H7 (cell line): ENCODE measurements around the gene MCU. TPM values are rescaled to one million over a fixed set of nuclear protein-coding genes. Genes with fewer than 3 reads are reported as not detected.
"Not testable (repeated sequence)": the region's sequence is repeated elsewhere in the genome, so short reads cannot be mapped to it uniquely, and the experiment has no call there.

ENCODE experiments used
- DNase-seq: peaks from one replicate; pipeline ENCODE4 v3.0.0; 2012
- H3K27me3 ChIP-seq: 2 replicates; pipeline ENCODE4 v1.6.0; 2011; ENCODE audit warnings: mild to moderate bottlenecking, low read length; ENCODE audit not compliant: control insufficient read depth, insufficient read depth
- H3K36me3 ChIP-seq: replicated peaks from 2 replicates; pipeline ENCODE4 v1.5.1; 2011; ENCODE audit warnings: low read length; ENCODE audit not compliant: control insufficient read depth, insufficient read depth
- H3K4me3 ChIP-seq: 2 replicates; pipeline ENCODE4 v1.5.1; 2011; ENCODE audit warnings: low read depth, mild to moderate bottlenecking, control low read depth, low read length, moderate library complexity; ENCODE audit not compliant: insufficient read depth
- total RNA-seq: library from RNA; depleted of rRNA; stranded (reverse); fragments of >200 nt; shearing (Covaris generic); gene quantifications from 2 replicates; pipeline ENCODE4 v1.2.3, GENCODE V29; 2014

MCU gene
- total RNA-seq, 1 experiment from 2014 or later, result 39.5 TPM

DNA sequence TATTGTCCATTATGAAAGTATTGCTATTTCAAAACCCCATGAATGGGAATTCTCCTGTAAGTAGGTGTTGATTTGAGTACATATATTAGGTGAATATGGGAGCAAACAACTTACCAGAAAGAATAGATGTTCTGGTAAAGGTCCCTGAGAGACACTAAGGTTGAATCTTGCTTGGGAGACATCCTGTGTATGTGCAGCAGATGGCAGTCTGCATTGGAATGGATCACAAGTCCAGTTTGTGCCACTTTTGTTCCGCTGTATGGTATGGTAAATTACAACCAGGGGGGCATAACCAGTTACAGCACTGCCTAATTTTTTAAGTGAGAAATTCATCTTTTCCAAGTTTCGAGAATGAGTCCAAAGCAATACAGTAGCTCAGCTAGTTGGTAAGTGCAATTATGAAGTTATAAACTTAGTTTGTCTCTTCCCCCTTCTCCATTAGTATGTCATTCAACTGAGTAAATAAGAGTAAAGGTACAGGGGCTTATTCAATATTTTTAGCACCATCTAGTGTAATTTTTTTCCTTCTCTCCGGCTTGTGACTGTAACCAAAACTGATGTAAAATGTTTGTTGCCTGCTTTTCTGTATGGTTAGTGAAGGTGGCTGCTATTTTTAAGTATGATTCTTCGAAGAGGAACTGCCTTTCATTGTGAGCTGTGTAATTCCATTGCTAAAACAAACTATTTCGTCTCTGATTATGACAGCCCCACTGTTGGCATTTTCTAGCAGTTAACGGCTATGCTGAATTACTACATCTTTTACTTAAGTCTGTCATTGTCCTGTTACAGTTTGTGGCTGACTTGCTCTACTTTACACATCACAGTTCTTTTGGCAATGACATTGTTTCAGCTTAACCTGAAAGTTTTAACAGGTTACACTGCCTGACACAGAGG lies 2.8 kb downstream of the MCU start:
- H3K4me3 ChIP-seq, result no peak overlapping the region

DNA sequence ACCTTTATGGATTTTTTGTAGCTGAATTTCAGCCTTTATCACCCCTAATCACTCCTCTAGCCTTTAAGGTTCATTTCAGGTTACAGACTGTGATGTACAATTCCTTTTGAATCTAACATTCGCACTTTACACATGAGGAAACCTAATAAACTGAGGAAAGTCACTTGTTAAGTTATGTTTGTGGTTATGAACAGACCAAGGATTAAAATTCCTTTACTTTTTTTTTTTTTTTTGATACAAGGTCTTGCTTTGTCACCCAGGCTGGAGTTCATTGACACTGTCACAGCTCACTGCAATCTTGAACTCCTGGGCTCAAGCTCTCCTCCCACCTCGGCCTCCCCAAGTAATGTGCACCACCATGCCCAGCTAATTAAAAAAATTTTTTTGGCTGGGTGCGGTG lies 3.6 kb downstream of the MCU start:
- Histone ChIP-seq H3K4me3 (no peak overlapping the region), H3K36me3 (no peaks in the 10 kb centered on the region), H3K27me3 (no peaks in the 10 kb centered on the region)
- DNase-seq, result no peak

More for the DNA sequence above, 2.8 kb downstream of the MCU start:
- no peak for DNase-seq
- Histone ChIP-seq H3K36me3 (no peaks in the 10 kb centered on the region), H3K27me3 (no peaks in the 10 kb centered on the region)

DNA sequence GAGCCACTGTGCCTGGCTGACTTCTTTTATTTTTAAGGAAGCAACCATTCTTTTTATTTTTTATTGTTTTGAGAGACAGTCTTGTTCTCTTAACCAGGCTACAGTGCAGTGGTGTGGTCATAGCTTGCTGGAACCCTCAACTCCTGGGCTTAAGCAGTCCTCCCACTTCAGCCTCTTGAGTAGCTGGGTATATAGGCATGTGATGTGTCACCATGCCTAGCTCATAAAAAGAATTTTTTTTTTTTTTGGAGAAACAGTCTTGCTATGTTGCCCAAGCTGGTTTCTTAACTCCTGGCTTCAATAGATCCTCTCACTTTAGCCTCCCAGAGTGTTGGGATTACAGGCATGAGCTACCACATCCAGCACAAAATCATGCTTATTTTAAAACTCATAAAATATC lies 5.8 kb downstream of the MCU start:
- no peaks in the 10 kb centered on the region; the same call in 1 of the 2 replicates for H3K36me3 ChIP-seq
- DNase-seq, result no peak
- no peak overlapping the region for H3K4me3 ChIP-seq
- no peaks in the 10 kb centered on the region for H3K27me3 ChIP-seq

DNA sequence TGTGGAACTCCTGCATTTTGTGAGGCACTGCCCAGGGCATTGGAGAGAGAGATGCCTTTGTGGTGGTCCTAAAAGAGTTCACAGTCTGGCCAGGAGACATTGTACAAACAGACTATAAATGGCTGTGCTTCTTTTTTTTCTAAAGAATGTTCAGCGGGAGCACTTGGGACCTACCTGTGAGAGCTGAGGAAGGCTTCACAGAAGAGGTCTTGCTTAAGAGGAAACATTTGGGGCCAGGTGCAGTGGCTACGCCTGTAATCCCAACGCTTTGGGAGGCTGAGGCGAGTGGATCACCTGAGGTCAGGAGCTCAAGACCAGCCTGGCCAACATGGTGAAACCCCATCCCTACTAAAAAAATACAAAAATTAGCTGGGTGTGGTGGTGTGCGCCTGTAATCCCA lies 10.5 kb downstream of the MCU start:
- H3K4me3 ChIP-seq, DNase-seq, H3K36me3 ChIP-seq, H3K27me3 ChIP-seq: not testable (repeated sequence)

DNA sequence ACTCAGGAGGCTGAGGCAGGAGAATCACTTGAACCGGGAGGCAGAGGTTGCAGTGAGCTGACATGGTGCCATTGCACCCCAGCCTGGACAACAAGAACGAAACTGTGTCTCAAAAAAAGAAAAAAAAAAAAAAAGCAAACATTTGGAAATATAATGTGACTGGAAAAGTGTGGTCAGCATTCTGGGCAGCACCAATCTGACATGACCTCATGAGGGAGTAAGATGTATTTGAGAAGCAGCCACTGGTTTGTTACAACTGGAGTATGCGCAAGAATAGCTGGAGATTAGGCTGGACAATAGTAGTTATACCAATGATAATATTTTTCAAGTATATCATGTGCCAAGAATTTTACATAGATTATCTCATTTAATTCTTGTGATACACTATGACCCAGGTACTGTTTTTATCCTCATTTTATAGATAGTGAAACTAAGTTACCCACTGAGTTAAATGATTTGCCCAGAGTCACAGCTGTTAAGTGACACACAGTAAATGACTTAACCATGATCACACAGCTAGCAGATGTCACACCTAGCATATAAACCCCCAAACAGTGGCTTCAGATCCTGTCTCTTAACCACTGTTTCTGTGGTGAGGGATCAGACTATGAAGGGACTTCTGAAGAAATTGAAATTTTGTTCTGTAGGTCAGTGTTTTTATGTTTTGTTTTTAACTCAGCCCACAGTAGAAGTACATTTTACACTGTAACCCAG lies 11.1 kb downstream of the MCU start:
- H3K4me3 ChIP-seq, result no peak overlapping the region
- H3K36me3 ChIP-seq, result no peaks in the 10 kb centered on the region; the same call in 1 of the 2 replicates
- H3K27me3 ChIP-seq, result no peaks in the 10 kb centered on the region
- DNase-seq, result no peak

DNA sequence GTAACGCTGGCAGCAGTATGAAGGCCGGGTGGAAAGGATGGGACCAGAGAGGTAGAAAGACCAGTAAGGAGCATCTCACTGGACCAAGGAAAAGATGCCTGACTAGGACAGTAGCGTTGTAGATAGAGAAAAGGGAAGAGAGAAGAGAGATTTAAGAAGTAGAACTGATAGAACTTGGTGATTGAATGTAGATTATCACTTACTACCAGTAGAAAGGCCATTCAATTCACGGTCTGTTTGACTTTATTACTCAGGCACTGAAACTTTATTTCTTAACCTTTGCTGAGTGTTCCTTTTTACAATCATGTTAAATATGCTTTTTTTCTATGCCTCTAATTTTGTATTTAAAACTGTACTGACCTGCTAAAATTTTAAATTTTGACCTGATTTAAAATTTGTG lies 12.2 kb downstream of the MCU start:
- H3K4me3 ChIP-seq, result no peak overlapping the region
- DNase-seq, result no peak
- H3K27me3 ChIP-seq, result no peaks in the 10 kb centered on the region
- H3K36me3 ChIP-seq, result no peaks in the 10 kb centered on the region; the same call in 1 of the 2 replicates

DNA sequence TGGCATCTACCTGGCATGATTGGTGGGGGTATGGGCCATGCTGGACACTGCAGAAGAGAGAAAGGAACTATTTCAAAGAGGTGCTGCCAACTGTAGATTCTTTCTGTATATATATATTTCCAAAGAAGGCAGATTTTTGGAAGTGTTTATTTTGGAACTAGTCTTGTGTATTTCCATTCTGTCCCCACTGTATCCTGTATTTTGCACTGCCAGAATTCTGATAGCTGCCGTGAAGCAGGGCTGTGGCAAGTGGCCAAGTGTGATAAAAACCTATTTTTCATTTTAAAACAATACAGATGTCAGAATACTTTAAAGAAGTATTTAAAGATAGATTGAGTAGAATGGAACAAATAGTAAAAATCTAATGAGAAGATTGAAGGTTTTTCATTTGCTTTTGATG lies 17.1 kb downstream of the MCU start:
- no peak for DNase-seq
- Histone ChIP-seq H3K27me3 (no peaks in the 10 kb centered on the region), H3K4me3 (no peak overlapping the region), H3K36me3 (no peaks in the 10 kb centered on the region)

DNA sequence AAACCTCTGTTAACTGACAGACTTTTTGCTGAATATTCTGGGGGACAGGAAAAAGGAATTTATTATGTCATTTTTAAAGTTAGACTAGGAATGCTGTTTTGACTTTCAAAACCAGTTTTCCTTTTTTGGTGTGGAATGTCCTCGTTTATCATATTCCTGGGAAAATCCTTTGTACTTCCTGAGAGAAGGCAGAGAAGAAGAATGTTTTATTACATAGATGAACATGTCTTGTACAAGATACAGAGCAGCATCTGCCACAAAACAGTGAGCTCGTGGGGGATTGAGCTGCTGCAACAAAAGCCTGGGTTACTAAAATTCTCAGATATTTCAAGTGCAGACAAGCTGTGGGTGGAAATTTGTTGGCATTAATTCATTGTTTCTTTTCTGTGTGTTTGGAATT lies 20.2 kb downstream of the MCU start:
- Histone ChIP-seq H3K4me3 (no peak overlapping the region), H3K36me3 (no peaks in the 10 kb centered on the region), H3K27me3 (no peaks in the 10 kb centered on the region)
- DNase-seq, result no peak

DNA sequence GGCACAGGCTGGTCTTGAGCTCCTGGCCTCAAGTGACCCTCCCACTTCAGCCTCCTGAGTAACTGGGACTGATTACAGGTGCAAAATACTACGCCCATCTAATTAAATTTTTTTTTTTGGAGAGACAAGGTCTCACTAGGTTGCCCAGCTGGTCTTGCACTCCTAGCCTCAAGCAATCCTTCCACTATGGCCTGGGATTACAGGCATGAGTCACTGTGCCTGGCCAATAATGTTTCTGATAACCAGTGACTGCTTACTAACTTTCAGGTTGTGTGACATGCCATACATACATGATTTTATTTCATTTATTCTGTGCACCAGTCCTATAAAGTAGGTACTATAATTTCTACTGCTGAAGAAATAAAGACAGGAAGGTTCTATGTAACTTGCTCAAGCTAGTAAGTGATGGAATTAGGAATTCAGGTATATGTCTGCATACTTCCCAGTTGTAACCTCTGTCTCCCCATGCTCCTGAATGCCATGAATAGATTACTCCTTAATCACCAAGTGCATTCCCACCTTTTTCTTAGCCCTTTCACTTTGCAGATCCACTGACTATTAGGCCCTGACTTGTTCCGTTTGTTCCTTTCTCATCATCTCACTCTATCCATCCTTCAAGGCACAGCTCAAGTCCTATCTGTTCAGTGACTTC lies 28.1 kb downstream of the MCU start:
- DNase-seq, result peak; percentile 19
- no peaks in the 10 kb centered on the region for H3K36me3 ChIP-seq
- no peaks in the 10 kb centered on the region for H3K27me3 ChIP-seq
- H3K4me3 ChIP-seq, result no peak overlapping the region

DNA sequence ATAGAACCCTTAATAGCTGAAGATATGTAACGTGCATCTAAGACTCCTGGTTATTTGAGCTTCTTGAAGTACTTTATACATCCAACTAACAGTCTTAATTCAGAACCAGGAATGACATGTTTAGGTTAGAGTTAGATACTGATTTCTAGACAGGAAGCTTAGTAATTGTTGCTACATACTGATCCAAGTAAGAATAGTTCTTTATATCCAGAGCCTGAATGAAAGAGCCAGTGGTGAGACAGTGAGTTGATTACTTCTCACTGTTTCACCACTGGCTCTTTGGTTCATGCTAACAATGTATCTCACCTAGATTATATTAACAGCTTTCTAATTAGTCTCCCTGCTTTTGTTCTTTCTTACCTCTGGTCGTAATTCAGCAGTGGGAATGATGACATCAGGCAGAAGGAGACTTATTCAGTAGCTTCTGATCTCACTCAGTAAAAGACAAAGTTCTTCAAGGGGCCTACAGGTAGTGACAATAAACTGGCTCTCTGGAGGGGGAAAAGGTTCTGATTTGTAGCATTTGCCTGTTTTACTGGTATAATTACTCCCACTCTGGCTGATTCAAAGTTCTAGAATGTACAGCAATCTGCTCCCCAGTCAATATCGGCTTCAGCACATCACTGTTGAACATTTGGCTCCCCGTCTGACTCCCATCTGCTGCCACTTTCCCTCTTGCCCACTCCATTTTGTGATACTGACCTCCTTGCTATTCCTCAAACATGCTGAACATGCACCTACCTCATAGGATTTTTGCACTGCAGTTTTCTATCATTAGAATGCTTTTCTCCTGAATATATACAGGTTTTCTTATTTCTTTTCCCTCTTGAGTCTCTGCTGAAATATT lies 29.1 kb downstream of the MCU start:
- Histone ChIP-seq H3K4me3 (no peak overlapping the region), H3K36me3 (no peaks in the 10 kb centered on the region), H3K27me3 (no peaks in the 10 kb centered on the region)
- DNase-seq, result no peak

DNA sequence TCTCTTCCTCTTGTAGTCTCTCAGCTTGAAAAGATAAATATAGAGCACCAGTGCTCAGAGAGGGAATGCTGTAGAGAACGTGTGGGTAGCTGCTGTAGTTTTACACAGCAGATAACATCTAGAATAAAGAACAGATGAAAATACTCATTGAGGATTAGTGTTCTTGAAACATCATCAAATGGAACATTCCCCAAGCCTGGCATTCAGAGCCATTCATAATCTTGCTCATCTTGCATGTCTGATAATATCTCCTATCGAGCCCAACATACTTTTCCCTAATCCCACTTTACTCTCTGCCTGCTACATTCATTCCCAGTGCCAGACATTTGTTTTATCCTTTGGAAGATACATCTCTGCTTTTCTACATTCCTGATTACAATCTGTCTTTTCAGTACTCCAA lies 35.2 kb downstream of the MCU start:
- H3K27me3 ChIP-seq, result no peaks in the 10 kb centered on the region
- DNase-seq, result no peak
- H3K36me3 ChIP-seq, result no peaks in the 10 kb centered on the region
- H3K4me3 ChIP-seq, result no peak overlapping the region

DNA sequence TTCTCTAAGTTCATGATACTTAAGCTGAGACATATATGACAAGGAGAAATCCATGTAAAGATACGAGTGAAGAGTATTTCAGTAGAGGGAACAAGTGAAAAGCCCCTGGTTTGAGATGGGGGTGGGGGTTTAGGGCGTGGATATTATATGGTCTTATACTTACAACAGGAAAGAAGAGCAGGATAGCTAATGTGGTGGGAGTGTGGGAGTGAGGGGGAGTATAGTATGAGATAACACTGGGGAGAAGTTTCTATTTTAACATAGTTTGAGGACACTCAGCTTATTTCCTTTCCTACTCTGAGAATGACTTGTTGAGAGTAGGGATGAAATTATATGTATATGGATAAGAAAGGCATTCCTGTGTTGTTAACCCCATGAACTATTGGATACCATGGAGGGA lies 36.5 kb downstream of the MCU start:
- Histone ChIP-seq H3K4me3 (no peak overlapping the region), H3K36me3 (no peaks in the 10 kb centered on the region), H3K27me3 (no peaks in the 10 kb centered on the region)
- no peak for DNase-seq

DNA sequence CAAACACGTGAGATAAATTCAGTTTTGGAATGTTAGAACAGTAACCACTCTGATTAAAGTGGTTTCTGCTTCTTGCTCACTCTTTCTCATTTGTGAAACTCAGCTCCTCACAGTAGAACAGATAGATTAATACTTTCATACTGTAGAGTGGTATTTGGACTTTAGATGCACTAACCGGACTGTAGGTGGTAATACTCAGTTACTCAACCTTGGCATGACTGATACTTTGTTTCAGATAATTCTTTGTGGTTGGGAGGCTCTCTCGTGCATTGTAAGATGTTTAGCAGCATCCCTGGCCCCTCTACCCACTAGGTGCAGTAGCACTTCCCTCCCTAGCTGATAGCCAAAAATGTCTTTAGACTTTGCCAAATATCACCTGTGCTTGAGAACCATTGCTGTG lies 37.6 kb downstream of the MCU start:
- Histone ChIP-seq H3K27me3 (no peaks in the 10 kb centered on the region), H3K36me3 (no peaks in the 10 kb centered on the region), H3K4me3 (no peak overlapping the region)
- no peak for DNase-seq

DNA sequence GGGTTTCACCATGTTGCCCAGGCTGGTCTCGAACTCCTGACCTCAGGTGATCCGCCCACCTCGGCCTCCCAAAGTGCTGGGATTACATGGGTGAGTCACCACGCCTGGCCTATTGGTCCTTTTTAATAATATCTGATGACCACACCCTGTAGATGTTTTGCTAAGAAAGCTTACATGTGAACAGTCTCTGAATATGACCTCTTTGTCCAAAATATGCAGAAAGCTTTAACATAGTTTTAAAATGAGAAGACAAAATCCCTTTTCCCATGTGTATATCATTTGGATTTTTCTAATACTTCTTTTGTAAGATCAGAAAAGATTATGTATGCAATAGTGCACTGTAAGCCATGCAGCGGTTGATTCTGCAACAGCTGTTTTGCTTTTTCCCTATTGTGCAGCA lies 38.5 kb downstream of the MCU start:
- H3K4me3 ChIP-seq, result no peak overlapping the region
- no peaks in the 10 kb centered on the region for H3K36me3 ChIP-seq
- no peaks in the 10 kb centered on the region for H3K27me3 ChIP-seq
- DNase-seq, result no peak
